Ramos (cell line): ENCODE measurements around the gene SPECC1.

ENCODE experiments used
- in situ Hi-C: fragments of 300-500 bp; cut with MboI; formaldehyde crosslinking; loops from one replicate; pipeline ENCODE4 v1.14.3; 2022; ENCODE audit warnings: low sequenced_read_pairs; ENCODE audit not compliant: unreplicated experiment

SPECC1 gene

DNA sequence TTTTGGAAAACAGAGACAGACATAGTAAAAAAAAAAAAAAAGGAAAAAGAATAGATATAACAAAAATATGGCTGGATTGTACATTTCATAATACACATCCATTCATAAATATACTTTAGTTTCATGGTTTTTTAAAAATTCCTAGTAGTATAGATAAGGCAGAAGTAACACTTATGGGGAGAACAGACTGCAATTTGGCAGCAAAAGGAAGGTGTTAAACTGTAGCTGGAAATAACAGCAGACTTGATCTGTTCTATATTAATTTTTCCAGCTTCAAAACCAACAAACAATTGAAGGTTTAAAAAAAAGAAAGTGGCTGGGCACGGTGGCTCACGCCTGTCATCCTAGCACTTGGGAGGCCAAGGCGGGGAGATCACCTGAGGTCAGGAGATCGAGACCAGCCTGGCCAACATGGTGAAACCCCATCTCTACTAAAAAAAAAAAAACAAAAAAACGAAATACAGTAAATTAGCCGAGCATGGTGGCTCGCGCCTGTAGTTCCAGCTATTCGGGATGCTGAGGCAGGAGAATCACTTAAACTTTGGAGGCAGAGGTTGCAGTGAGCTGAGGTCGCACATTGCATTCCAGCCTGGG lies 191.8 kb downstream of the SPECC1 start:
- in situ Hi-C loops = loop anchor here (25.0 kb wide), 1 partner anchor 111 kb away; no protein-coding TSS in a partner anchor

DNA sequence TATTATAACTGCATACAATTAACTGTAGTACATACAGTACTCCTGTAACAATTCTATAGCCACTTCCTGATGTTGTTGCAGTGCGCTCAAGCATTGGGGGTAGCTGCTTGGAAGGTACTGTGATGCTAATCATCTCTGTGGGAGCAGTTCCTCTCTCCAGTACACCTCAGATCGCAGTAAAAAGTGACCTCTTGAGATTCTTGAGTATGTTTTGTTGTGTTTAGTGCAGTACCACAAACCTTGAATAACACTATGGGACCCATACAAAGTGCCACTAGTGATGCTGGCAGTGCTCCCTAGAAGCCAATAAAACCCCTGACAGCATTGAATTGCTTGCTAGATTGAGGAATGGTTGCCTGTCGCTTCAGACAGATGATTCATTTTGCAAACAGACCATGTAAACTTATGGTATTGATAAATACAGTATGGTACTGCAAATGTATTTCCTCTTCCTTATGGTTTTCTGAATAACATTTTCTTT lies 193.0 kb downstream of the SPECC1 start:
- in situ Hi-C loops = loop anchor here (25.0 kb wide), 1 partner anchor 110 kb away; no protein-coding TSS in a partner anchor

DNA sequence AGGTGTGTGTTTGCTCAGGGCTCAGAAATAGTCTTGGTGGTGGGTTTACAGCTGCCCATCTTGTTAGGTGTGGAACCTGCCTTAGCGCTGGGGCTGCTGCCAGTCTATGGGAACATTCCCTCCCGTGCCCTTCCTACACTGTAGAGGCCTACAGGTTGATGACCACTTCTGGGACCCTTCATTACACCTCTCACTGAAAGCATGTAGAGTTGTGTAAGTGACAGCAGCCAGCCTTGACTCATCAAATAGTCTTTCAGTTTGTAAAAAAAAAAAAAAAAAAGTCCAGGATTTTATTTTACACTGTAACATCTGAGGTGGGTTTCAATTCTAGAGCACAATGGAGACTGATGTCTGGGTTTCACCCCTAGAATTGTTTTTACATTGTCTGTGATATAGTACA lies 193.9 kb downstream of the SPECC1 start:
- in situ Hi-C loops = loop anchor here (25.0 kb wide), 1 partner anchor 109 kb away; no protein-coding TSS in a partner anchor

DNA sequence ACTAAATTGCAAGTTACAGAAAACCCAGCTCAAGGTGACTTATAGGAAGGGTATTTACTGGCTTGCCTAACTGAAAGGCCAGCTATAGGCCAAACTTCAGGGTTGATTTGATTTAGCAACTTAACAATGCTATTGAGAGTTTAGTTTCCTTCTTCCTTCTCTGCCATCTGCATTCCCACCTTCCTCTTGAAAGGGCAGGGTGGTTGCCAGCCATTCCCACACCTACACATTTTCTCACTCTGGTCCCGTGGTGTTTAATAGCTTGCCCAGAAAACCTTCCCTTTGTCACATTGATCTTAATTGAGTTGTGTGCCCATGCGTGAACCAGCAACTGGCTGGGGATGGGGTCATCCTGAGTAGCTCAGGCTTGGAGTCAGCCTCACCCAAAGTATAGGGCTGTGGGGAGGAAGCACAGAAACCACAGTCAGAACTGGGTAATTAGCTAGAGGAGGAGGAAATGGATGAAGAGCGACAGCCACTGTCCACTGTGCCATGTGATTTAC lies 194.7 kb downstream of the SPECC1 start:
- in situ Hi-C loops = loop anchor here (25.0 kb wide), 1 partner anchor 108 kb away; no protein-coding TSS in a partner anchor

DNA sequence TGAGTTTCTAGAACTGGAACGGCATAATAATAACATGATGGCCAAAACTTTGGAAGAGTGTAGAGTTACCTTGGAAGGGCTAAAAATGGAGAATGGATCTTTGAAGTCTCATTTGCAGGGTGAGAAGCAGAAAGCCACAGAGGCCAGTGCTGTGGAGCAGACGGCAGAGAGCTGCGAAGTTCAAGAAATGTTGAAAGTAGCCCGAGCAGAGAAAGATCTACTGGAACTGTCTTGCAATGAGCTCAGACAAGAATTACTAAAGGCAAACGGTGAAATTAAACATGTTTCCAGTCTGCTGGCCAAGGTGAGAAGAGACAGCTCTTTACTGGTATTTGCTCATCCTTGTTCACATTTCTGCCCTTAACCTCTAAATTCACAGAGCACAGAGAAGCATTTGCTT lies 196.4 kb downstream of the SPECC1 start:
- in situ Hi-C loops = loop anchor here (25.0 kb wide), 1 partner anchor 107 kb away; no protein-coding TSS in a partner anchor

DNA sequence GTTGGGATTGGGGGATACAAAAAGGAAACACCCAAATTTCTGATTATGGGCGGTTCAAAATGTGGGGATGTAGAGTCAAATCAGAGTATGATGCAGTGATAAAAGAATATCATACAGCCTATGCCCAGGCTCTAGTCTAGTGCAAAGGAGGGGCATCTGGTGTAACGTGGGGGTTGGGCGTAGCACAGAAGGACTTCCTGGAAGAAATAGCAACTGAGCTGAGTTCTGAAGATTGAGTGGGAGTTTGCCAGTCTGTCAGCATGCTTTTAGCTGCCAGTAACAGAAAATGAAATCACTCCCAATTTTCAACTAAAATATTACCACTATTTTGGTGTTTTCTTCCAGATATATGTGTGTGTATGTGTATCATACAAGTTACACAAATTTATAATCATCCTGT lies 196.9 kb downstream of the SPECC1 start:
- in situ Hi-C loops = loop anchor here (25.0 kb wide), 1 partner anchor 106 kb away; no protein-coding TSS in a partner anchor

DNA sequence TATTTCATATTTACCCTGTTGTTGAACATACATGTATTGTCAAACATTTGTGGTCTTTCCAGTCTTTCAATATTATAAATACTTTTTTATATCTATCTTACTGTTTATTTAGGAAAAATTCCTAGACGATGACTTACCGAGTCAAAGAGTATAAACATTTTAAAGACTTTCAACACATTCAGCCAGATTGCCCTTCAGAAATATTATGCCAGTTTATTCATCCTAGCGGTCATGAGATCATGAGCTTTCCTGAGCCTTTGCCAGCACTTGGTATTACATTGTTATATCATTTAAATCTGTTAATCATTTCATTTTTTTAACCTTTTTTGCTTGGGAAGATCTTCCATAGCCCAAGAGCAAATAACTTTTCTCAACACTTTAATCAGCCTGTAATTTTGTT lies 197.4 kb downstream of the SPECC1 start:
- in situ Hi-C loops = loop anchor here (25.0 kb wide), 1 partner anchor 106 kb away; no protein-coding TSS in a partner anchor

DNA sequence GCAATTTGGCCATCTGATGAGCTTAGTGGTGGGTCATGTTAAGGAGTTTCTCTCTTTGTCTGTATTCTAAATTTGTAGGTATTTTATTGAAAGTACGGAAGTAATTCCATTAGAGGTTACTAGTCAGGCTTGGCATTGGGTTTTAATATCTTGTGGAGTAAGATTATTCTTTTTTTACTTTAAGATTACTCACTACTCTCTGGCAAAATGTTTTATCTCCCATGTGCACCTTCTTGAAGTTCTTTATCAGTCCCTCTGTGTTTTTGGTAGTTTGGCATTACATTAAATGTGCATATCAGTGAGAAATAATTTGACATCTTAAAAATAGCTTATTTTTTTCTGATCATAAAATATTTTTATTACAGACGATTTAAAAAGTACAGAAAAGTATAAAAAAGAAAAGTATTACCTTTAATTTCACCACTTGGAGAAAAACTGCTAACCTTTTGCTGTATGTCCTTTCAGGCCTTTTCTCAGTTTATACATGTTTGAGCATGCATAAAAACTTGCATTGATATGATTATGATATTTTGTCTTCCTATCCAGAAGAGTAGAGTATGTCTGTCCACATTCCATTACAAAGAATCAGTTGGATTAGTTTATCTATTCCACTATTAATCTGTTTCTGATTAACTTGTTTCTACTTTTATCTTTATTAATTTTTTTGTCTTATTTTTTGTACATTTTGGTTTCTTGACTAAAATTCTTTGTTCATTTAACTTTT lies 198.3 kb downstream of the SPECC1 start:
- in situ Hi-C loops = loop anchor here (25.0 kb wide), 1 partner anchor 105 kb away; no protein-coding TSS in a partner anchor

DNA sequence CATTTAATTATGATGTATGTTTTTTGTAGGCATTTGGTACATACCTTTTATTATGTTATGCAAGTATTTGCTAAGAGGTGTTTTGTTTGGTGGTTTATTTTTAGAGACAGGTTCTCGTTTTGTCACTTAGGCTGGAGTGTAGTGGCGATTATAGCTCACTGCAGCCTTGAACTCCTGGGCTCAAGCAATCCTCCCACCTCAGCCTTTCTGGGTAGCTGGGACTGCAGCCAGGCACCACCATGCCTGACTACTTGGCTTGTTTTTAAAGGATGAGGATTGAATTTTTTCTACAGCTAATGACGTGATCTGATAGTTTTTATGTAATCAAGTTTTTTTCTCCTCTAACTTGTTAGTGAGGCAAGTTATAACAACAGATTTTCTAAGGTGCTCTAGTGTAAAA lies 199.6 kb downstream of the SPECC1 start:
- in situ Hi-C loops = loop anchor here (25.0 kb wide), 1 partner anchor 104 kb away; no protein-coding TSS in a partner anchor

DNA sequence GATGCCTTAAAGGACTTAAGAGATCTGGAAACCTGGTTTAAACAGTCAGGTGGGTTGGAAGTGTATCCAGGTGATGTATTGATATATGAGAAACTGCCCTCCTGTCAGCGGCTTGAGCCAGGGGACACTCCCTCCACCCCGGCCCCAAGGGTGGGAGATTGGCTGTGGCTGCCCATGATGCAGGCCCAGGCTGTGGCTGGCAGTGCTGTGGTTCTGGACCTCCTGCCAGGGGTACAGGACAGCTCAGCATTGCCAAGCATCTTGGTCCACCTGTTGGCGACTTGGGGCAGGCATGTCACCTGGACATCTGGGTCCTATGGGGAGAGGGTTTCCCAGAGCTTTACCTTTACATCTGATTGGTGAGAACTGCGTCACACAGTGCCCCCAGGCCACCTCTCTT lies 201.0 kb downstream of the SPECC1 start:
- in situ Hi-C loops = loop anchor here (25.0 kb wide), 1 partner anchor 102 kb away; no protein-coding TSS in a partner anchor

DNA sequence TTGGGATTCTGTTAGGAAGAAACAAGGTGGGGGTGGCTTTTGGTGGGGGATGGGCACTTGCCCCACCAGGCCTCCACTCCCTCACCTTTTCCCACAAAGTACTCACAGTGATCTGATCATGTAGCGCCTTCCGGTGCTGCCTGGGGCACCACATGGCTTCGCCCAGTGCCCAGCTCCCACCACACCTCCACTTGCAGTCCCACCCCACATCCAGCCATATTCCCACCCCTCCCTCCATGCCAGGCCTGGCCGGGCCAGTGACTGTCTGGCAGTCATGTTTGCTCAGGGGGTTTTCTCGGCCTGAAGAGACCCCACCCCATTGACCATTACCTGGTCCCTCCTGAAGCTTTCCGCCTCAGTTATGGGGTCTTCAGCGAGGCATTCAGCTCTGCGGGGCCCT lies 201.5 kb downstream of the SPECC1 start:
- in situ Hi-C loops = loop anchor here (25.0 kb wide), 1 partner anchor 102 kb away; no protein-coding TSS in a partner anchor

DNA sequence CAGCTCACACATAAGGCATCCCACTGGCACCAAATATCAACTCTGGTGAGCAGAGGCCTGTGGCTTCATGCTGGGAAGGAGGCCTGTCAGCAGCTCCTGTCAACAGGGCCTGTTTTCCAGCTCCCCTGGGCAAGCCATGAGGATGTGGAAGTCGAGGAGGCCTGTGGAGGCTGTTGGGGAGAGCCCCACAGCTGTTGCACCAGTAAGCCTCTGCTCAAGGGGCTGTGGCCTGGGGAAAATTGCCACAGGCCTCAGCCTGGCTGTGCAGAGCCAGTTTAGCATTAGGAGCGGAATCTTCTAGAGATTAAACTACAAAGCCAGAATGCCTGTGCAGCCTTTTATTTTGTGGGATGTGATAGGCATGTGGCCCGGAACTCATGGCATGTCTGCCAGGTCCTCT lies 202.1 kb downstream of the SPECC1 start:
- in situ Hi-C loops = loop anchor here (25.0 kb wide), 1 partner anchor 101 kb away; no protein-coding TSS in a partner anchor

DNA sequence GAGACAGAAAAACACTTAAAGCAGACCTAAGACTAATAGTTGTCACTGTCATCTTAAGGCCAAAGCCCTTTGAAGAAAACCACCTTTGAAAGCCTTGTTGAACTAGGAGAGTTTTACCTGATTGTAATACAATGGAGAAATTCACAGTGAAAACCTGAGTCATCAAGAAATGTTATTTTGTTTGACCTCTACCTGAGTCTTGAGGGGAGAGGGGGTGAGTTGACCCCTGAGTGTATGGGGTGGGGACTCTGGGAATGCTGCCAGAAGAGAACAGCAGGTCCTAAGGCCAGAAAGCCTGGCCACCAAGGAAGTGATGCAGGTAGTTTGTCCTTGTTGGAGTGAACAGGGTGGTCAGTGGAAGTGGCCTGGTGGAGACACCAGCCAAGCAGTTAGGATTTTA lies 204.3 kb downstream of the SPECC1 start:
- in situ Hi-C loops = loop anchor here (25.0 kb wide), 1 partner anchor 99 kb away; no protein-coding TSS in a partner anchor

DNA sequence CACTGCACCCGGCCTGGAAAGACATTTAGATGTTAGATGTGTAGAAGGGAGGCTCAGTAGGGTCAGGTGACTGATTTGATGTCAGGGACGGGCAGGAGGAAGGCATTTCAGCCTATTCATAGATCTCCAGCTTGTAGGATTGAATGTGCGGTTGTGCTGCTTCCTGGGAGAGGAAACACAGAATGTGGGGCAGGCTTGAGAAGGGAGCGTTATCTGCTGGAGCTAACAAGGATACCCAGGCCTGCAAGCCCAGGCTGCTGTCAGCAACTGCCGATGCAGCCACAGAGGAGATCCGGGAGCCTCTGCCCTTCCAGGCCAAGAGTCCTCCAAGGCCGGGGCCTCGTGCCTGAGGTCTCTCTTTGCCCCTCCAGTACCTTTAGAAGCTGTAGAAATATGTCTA lies 205.6 kb downstream of the SPECC1 start:
- in situ Hi-C loops = loop anchor here (25.0 kb wide), 1 partner anchor 98 kb away; no protein-coding TSS in a partner anchor

DNA sequence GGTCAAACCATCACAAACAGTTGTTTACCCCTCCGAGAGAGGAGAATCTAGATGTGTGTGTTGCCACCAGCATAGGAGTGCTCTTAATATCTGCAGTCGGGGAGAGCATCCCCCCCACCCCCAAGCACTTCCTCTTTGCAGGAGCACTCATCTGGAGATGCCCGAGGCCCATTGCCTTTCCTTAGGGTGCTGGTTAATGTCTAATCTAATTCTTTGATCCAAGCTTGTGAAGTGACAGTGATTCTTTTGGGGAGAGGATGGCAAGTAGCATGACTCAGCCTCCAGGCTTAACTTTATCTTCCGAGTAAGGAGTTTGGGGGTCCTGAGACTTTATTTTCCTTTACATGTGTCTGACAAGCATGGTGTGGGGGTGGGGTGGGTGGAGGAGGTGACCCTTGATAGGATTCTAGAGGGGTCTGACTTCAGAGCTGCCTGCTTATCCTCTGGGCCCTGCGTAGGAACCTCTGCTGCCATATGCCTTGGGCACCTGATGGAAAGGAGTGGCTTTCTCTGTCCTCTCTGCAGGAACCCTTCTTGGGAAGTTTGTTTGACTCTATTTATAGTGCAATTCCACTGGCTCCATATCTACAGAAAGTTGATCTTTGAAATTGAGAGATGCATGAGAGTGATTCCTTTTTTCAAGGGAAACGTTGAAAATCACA lies 207.1 kb downstream of the SPECC1 start:
- in situ Hi-C loops = loop anchor here (25.0 kb wide), 1 partner anchor 96 kb away; no protein-coding TSS in a partner anchor

DNA sequence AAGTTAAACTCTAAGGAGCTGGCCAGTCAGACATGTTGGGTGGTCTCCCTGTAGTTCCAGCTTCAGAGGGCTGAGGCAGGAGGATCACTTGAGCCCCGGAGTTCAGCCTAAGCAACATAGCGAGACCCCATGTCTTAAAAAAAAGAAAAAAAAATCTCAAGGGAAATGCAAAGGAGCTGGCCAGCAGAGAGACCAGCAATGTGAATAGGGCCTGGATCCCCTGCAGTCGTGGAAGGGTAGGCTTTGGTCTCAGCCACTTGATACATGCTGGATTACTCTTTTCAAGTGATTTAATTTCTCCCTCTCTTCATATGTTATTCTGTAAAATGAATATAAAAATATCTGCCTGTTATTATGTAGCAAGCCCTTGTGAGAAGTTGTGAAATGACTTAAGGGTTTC lies 207.7 kb downstream of the SPECC1 start:
- in situ Hi-C loops = loop anchor here (25.0 kb wide), 1 partner anchor 95 kb away; no protein-coding TSS in a partner anchor

DNA sequence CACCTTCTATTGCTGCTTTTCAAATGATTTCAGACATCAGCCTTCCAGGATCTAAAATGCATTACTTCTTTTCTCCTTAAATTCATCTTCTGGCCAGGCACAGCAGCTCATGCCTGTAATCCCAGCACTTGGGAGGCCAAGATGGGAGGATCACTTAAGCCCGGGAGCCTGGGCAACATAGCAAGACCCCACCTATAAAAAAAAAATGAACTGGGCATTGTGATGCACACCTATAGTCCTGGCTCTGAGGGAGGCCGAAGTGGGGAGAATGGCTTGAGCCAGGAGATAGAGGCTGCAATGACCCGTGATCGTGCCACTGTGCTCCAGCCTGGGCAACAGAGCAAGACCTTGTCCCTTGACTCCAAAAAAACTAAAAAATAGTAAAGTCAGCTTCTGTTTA lies 208.5 kb downstream of the SPECC1 start:
- in situ Hi-C loops = loop anchor here (25.0 kb wide), 1 partner anchor 95 kb away; no protein-coding TSS in a partner anchor

DNA sequence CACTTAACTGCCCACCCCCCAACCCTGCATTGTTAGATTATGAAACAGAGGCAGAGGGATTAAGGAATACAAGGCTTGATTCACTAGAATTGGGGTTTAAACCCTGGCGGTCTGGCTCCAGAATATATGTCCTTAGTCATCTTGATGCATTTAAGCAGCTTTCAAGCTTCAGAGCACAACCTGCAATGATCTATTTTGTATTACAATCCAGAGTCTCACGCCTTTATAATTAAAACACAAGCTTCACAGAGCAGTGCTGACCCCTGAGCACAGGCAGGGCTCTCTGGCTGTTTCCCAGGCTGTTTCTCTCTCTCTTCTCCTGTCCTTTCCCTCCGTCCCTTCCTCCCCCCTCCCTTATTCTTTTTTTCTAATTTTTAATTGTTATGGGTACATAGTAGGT lies 209.1 kb downstream of the SPECC1 start:
- in situ Hi-C loops = loop anchor here (25.0 kb wide), 1 partner anchor 94 kb away; no protein-coding TSS in a partner anchor

DNA sequence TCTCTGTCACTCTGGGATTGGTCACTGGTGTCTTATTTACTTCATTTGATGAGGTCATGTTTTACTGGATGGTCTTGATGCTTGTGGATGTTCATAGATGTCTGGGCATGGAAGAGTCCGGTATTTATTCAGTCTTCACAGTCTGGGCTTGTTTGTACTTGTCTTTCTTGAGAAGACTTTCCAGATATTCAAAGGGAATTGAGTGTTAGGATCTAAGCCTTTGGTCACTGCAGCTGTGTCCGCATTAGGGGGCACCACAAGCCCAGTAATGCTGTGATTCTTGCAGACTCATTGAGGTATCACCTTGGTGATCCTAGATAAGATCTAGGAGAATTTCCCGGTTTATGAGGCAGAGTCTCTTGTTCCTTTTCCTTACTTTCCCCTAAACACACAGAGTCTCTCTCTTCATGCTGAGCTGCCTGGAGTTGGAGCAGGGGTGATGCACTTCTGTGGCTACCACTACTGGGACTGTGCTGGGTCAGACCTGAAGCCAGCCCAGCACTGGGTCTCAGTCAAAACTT lies 214.7 kb downstream of the SPECC1 start:
- in situ Hi-C loops = loop anchor here (25.0 kb wide), 1 partner anchor 88 kb away; no protein-coding TSS in a partner anchor
